IPS DF 4.7 (cell line): Measurements from ENCODE around the gene LRRC46.
A peak's percentile ranks its signal among the peaks of the same experiment; 100 is the strongest.

Experiments used
- DNase-seq: peaks from one replicate; pipeline ENCODE4 v3.0.0-alpha.2; 2013; ENCODE audit warnings: low spot score; ENCODE audit errors: extremely low read depth

Gene LRRC46

GRCh38 chr17:47831003-47831933 lies at the start of gene LRRC46, which contains the start of gene MRPL10:
Gene LRRC46 (plus strand): TSS chr17:47831670. CDS start chr17:47831990, 320 bp downstream.
Gene MRPL10 (minus strand): TSS chr17:47831541. CDS start chr17:47831511, 30 bp downstream.
- DNase-seq, result peak; percentile 82

- no peak for DNase-seq
Observed at GRCh38 chr17:47785538-47786123, 45.8 kb upstream of the LRRC46 start.

GRCh38 chr17:47789611-47790561 lies 41.6 kb upstream of the LRRC46 start:
- DNase-seq, result no peak

- DNase-seq, result no peak
Observed at GRCh38 chr17:47791025-47791424, 40.4 kb upstream of the LRRC46 start.

GRCh38 chr17:47792457-47792856 lies 39.0 kb upstream of the LRRC46 start:
- no peak for DNase-seq

- no peak for DNase-seq
Observed at GRCh38 chr17:47792979-47793378, 38.5 kb upstream of the LRRC46 start.

GRCh38 chr17:47797797-47798196 lies 33.7 kb upstream of the LRRC46 start:
- DNase-seq, result no peak

GRCh38 chr17:47800686-47801085 lies 30.8 kb upstream of the LRRC46 start:
- no peak for DNase-seq

GRCh38 chr17:47801176-47801765 lies 30.2 kb upstream of the LRRC46 start:
- DNase-seq, result no peak

- DNase-seq, result no peak
Observed at GRCh38 chr17:47801906-47802305, 29.6 kb upstream of the LRRC46 start.

GRCh38 chr17:47802341-47803022 lies 29.0 kb upstream of the LRRC46 start:
- DNase-seq, result no peak

- DNase-seq, result no peak
Observed at GRCh38 chr17:47803201-47803600, 28.3 kb upstream of the LRRC46 start.

- DNase-seq, result no peak
Observed at GRCh38 chr17:47803751-47804150, 27.7 kb upstream of the LRRC46 start.

GRCh38 chr17:47804461-47804860 lies 27.0 kb upstream of the LRRC46 start:
- DNase-seq, result no peak

- no peak for DNase-seq
Observed at GRCh38 chr17:47806026-47806912, 25.2 kb upstream of the LRRC46 start.

GRCh38 chr17:47806913-47807255 lies 24.6 kb upstream of the LRRC46 start:
- no peak for DNase-seq

- no peak for DNase-seq
Observed at GRCh38 chr17:47807421-47807820, 24.0 kb upstream of the LRRC46 start.

GRCh38 chr17:47808036-47808829 lies 23.2 kb upstream of the LRRC46 start:
- no peak for DNase-seq
